Measurements from ENCODE around the gene STK39.

Gene STK39

GRCh38 chr2:167943368-167943767 lies 304.0 kb downstream of the STK39 start:
- DNase-seq = no peak

GRCh38 chr2:167942366-167943081 lies 304.9 kb downstream of the STK39 start:
- no peak for DNase-seq

- no peak for DNase-seq
Observed at GRCh38 chr2:167941604-167942003, 305.8 kb downstream of the STK39 start.

DNA sequence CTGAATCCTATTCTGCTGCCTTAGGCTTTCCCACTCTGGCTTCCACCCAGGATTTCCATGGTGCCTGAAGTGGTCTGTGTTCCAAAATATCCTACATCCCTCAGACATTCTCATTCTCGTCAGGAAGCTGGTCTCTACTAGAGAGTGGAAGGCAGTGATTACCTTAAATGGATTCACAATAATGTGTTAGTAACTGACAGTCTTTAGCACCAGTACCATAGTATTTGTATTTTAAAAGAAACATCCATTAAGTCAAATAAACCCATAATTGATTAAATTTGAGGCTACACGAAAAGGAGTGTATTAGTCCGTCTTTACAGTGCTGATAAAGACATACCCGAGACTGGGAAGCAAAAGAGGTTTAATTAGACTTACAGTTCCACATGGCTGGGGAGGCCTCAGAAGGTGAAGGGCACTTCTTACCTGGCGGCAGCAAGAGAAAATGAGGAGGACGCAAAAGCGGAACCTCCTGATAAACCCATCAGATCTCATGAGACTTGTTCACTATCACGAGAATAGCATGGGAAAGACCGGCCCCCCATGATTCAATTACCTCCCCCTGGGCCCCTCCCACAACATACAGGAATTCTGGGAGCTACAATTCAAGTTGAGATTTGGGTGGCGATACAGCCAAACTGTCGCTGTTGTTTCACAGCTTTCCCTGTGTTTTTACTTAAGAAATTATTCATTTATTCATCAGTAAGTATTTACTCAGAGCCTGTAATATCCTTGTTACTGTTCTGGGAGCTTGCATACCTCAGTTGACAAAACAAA lies 306.5 kb downstream of the STK39 start:
- no peak for DNase-seq

DNA sequence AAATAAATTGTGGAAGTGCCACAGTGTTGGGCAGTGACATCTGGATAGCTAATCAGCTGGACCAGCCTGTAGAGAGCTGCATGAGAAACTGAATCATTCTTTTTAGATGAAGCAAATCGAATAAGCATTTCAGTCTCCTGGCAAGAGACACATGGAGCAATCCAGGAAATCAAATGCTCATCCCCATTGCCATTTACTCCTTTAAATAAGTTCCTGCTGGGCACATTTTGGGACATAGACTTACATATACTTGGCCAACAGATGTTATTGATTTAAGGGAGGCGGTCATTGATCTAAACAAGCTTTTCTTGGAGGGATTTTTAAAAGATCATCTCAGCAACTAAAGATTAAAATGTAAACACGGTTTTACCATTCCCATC lies 307.1 kb downstream of the STK39 start:
- no peak for DNase-seq

DNA sequence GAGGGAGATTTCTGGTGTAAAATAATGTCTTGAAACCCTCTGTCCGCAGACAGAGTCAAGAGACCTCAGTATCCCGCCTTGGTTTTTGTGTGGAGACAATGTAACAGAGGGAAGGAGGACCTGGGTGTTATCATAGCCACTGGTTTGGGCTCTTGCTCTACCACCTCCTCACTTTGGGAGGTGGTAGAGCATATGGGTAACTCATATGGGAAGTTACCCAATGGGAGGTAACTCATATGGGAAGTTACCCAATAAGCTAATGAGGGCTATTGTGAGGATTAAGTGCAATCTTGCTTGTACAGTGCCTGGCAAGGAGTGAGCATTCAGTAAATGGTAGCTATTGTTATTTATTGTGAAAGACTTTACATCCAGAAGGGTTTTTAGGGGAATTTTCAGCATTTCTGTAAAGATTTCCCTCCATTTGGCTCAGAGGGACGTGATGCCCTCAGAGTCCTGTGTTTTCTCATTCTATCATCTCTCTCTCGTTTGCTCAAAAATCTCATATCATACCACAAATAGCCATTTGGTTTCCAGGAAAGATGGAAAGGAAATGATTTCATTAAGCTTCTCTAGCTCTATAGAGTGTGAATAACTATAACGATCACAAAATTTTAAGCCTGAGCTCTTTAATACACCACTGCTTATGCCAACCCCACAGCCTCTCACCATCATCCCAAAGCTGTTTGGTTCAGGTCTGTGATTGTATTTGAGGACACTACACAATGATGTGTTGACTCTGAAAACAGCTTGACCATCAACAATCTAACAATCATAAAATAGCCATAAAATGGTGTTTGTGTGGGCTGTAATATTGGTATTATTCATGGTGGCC lies 307.7 kb downstream of the STK39 start:
- DNase-seq = no peak

DNA sequence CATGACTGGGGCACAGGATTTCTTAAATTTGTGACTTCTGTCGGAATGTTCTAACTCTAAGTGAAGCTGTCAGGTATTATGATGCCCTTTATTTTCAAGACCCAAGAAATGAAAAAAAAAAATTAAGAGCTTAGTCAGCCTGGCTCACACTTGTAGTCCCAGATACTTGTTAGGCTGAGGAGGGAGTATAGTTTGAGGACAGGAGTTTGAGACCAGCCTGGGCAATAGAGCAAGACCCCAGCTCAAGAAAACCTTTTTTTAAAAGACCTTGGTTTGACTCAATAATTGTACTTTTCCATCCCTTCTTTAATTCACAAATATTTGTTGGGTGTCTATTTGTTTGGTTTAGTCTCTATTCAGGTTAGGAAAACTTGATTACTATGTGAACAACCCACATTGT lies 310.0 kb downstream of the STK39 start:
- no peak for DNase-seq

DNA sequence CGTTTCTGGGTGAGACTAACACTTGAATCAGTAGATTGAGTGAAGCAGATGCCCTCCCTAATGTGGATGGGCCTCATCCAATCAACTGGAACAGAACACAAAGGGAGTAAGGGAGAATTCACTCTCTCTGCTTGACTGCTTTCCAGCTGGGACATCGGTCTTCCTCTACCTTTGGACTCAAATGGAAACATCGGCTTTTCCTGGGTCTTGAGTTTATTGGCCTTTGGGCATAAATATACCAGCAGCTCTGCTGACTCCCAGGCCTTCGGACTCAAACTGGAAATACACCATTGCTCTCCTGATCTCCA lies 311.6 kb downstream of the STK39 start:
- DNase-seq = no peak

DNA sequence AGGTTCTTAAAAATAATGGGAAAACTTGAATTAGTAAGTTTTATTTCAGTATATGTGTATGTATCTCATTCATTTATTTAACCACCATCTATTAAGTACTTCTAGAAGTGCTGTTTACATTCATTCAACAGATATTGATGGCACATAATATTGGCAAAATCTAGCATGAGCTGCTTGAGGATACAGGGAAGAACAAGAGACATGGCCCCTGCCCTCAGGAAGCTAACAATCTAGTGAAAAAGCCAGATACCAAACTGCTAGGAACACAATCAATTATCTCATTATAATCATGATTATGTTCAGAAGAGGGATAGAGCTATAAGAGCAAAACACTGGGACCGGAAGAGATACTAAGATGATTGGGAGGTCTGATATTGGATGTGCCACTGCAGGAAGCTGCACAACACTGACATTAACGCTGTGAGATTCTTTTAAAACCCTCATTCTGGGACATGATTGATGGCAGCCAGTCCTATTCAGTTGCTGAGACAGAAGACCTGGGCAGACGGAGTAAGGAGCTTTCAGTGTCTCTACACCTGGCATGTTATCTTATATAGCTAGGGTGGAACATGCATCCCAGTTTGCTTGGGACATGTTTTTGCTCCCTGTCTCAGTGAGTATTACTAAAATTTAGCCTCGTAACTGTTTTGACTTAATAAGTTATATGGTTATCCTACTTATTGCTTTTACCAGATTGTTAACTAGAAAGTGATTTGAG lies 314.1 kb downstream of the STK39 start:
- DNase-seq = no peak

DNA sequence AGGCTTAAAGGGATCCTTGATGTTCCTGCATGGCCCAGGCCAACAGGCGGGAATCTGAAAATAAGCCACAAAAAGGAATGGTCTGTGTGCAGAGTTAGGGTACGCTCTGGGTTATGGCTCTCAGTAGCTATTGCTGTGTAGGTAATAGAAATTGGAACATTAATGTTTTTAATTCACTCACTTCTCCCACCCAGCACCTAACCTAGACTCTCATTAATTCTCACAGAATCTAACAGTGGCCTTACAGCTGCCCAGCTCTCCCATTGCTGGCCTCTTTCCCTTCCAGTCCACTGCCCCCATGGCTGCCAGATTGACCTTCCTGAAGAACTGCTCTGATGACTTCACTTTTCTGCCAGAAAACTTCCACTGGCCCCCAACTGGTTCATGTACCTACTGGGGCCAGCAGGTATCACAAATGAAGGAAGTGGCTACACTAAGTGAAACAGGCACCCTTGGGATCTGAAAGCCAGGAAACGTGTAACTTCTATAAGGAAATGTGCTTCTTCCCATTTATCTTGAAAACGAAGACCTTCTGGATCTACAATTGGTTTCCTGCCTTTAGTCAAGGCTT lies 315.2 kb downstream of the STK39 start:
- no peak for DNase-seq

- no peak for DNase-seq
Observed at GRCh38 chr2:167929484-167929883, 317.9 kb downstream of the STK39 start.

- no peak for DNase-seq
Observed at GRCh38 chr2:167928434-167928833, 319.0 kb downstream of the STK39 start.

DNA sequence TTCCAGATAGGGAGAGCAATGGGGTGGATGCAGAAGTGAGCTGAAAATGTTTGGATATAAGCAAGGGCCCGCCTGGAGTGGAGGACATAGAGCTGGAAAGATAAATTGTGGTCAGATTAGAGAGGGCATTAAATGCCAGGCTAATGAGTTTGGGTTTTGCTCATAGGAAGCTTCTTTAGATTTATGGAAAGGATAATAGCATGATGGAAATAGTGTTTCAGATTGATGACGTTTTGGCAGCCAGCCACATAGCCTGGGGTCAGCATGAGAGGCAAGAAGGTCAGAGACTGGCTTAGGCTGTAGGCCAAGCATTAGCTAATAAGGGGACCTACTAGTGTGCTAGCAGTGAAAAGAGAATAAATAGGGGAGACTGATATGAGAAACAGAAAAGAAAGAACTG lies 321.6 kb downstream of the STK39 start:
- DNase-seq = no peak

- no peak for DNase-seq
Observed at GRCh38 chr2:167924556-167924955, 322.8 kb downstream of the STK39 start.

GRCh38 chr2:167916756-167917155 lies 330.6 kb downstream of the STK39 start:
- no peak for DNase-seq

- DNase-seq = no peak
Observed at GRCh38 chr2:167914969-167915368, 332.4 kb downstream of the STK39 start.

DNA sequence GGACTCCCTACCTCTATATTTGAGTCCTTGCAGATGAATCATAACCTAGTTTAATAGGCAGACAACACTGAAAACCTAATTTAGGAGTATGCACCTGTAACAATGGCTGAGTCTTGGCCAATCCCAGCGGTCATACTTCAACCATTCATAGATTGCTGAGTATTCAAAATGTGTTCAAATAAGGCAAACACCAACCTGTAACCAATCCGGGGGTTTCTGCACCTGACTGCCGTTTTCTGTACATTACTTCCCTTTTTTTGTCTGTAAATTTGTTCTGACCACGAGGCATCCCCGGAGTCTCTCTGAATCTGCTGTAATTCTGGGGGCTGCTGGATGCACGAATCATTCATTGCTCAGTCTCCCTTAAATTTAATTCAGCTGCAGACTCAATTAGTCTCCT lies 338.6 kb downstream of the STK39 start:
- DNase-seq = no peak

- DNase-seq = no peak
Observed at GRCh38 chr2:167905668-167906067, 341.7 kb downstream of the STK39 start.
